NCI-H446 treated with DMSO at 0.1 percent for 48 hours (cell line): ENCODE data around the gene FHOD3.

Source experiments
- DNase-seq: peaks from one replicate; lab custom pipeline; 2025; lab: John Stamatoyannopoulos, UW

FHOD3 gene

GRCh38 chr18:36297417-36298125, at the start of gene FHOD3:
TSS of gene FHOD3 (plus strand) at chr18:36297713. CDS start at chr18:36297836, 123 bp downstream.
- DNase-seq = no peak

GRCh38 chr18:36249392-36249791, 48.1 kb upstream of the FHOD3 start:
- no peak for DNase-seq

DNA sequence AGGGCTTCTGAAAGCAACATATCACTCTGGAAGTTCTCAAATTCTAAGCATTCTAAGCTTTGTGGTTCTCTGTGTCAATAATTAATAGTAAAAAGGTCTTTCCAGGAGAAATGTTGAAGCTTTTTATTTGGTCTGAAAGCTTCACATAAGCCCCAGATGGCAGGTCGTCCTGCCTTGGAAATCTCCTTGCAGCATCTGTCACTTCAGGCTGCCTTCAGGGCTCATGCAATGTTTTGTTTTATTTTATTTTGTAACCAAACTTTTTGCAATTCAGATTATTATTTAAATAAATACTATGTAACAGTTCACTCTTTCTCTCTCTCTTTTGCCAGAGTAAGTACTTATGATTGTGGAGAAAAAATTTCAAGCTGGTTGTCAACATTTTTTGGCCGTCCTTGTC, 46.7 kb upstream of the FHOD3 start:
- DNase-seq = no peak

DNA sequence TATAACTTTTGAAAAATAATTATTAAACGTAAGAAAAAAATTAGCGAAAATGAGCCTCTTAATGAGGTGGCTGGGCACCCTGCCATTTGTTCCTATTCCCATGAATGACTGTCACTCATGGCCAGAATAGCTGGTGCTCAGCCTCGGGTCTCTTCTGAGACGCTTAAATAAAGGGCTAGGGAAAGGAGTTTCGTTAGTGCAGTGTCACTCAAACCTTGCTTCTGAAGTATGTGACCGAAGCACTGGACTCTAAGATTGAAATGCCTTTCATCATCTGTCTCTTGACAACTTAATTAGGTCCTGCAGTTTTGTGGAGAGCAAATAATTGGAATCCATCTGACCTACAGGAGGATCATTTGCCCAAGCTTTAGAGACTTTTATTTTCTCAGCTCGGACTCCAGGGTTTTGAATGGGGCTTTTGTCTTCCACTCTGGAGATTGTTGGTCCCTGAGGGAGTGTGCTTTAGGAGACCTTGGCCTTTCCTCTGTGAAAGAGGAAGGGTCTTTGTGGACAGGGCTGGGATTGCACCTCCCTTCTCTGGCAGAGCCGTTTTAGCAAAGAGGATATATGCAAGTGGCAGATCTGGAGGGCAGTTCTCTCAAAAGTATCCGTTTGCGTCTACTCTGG, 42.3 kb upstream of the FHOD3 start:
- DNase-seq = no peak

DNA sequence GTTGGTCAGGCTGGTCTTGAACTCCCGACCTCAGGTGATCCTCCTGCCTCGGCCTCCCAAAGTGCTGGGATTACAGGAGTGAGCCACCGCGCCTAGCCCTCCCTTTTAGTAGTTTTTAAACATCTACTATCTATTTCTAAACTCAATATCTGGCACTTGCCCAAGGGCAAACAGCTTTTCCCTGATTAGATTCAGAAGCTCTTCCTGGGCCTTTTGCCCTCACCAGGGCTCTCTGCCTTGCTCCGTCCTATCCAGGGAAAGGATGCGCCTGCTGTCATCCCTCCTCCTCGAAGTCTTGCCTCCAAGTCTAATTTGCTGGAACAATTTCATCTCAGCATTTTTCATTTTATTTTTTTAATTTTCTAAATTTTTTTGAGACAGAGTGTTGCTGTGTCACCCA, 41.4 kb upstream of the FHOD3 start:
- no peak for DNase-seq

DNA sequence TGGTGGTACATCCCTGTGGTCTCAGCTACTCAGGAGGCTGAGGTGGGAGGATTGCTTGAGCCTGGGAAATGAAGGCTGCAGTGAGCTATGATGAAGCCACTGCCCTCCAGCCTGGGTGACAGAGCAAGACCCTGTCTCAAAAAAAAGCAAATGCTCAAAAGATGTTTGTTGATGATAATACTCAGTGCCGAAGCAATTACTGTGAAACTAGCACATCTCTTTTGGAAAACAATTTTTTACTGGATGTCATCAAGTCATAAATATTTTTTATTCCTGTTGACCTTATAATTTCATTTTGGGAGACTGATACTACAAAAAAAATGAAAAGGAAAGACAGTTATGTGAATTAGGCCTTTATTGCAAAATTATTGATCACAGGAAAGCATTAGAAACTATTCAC, 34.5 kb upstream of the FHOD3 start:
- DNase-seq = no peak

- DNase-seq = no peak
Observed at GRCh38 chr18:36264283-36264682, 33.2 kb upstream of the FHOD3 start.

DNA sequence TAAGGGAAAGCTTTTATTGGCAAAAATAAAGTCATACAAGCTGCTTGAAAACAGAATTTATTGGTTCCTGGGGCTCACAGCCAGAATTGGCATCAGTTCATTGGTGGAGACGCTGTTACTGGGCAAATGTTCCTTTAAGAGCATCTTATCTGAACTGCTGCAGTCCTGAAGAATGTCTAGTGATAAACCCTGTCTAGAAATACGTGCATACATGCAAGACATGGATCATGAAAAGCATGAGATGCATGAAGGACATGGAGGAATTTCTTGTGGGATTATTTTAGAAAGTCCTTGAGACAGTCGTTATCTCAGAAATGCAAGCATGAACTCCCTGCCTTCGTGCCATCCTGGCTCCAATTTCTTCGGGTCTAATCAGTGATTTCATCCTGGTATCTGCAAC, 32.5 kb upstream of the FHOD3 start:
- peak; percentile 2 for DNase-seq

DNA sequence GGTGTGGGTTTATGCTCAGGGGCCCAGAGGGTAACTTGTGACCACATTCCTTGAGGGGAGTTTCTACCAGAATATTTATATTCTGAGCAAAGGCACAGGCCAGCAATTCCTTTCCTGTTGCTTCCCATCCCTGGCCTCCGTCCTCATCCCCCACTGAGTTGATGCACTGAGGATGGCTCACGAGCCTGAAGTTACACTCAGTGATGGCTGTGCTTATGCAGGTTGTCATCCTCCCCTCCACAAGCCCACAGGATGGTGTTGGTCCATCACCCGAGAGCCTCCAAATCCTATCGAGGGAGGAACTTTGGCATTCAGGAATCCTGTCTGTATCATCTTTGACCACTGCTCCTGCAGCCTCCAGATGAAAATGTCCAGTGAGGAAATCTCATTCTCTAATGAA, 28.4 kb upstream of the FHOD3 start:
- DNase-seq = no peak

GRCh38 chr18:36271153-36271552, 26.4 kb upstream of the FHOD3 start:
- no peak for DNase-seq

GRCh38 chr18:36273347-36273746, 24.2 kb upstream of the FHOD3 start:
- no peak for DNase-seq

DNA sequence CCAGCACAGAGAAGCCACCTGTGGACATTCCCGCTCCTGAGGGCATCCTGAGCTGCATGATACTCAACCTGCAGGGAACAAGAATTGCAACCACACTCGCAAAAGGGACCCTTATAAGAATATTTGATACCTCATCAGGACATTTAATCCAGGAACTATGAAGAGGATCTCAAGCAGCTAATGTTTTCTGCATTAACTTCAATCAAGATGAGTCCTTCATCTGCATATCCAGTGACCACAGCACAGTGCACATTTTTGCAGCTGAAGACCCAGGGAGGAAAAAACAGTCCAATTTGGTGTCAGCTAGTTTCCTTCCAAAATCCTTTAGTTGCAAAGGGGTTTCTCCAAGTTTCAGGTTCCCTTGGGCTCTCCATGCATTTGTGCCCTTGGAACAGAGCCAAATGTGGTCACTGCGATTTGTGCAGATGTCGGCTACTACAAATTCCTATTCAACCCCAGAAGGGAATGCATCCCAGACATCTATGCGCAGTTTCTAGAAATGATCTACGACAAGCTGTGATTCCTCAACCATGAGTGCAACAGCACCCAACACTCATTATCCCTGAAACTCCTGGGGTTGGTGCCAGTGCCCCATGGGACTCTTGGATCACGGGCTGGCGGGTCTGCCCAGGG, 23.3 kb upstream of the FHOD3 start:
- DNase-seq = no peak

DNA sequence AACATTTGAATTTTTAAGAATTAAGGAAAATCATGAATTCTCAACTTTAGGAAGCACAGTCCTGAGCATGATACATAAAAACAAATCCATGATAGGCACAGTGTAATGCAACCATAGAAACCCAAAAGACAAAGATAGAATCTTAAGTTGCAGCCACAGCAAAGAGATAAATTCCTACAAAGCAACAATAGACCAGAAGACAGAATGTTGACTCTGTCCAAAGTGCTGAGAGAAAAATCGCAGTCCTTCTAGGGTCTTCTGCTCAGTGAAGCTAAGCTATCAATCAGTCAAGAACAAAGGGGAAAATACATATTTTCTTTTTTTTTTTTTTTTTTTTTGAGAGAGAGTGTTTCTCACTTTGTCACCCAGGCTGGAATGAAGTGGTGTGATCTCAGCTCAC, 22.0 kb upstream of the FHOD3 start:
- DNase-seq = no peak

DNA sequence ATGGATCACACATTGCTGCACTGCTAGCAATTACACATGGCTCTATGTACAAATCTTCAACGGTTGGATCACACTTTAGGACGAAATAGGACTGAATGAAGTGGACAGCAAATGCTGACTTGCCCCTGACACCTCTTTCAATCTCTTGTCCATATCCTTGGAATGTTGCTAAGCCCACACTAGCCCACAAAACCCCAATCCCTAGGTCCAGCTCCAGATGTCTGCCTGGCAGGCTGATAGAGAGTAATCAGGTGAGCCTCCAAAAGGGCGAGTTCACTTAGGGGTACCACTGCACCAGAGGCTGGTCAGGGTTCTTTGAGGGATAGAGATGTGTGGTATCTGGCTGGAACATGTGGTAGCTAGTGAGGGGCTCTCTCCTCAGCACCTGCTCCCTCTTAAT, 18.5 kb upstream of the FHOD3 start:
- no peak for DNase-seq

DNA sequence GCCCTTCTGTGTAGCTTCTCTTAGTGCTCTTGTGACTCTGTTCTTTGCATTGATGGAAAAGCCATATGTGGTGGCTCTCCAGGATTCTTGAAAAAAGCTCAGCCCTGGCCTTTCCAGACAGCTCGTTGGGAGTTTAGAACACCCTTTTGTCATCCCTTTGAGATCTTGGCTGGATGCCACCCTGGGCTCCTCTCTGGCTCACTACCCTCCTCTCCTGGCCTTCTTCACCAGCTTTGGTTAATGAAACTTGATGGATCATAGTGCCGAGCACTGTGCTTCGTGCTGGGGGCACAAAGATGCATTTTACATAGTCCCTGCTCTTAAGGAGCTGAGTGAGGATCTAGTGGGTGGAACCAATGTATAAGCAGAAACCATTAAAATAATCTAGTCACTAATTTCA, 15.6 kb upstream of the FHOD3 start:
- DNase-seq = no peak

- DNase-seq = no peak
Observed at GRCh38 chr18:36283448-36283847, 14.1 kb upstream of the FHOD3 start.

GRCh38 chr18:36284268-36284667, 13.2 kb upstream of the FHOD3 start:
- DNase-seq = no peak

- DNase-seq = peak; percentile 34
Observed at GRCh38 chr18:36284671-36285295, 12.7 kb upstream of the FHOD3 start.

- DNase-seq = no peak
Observed at GRCh38 chr18:36287653-36288052, 9.9 kb upstream of the FHOD3 start.

GRCh38 chr18:36288689-36289088, 8.8 kb upstream of the FHOD3 start:
- no peak for DNase-seq

DNA sequence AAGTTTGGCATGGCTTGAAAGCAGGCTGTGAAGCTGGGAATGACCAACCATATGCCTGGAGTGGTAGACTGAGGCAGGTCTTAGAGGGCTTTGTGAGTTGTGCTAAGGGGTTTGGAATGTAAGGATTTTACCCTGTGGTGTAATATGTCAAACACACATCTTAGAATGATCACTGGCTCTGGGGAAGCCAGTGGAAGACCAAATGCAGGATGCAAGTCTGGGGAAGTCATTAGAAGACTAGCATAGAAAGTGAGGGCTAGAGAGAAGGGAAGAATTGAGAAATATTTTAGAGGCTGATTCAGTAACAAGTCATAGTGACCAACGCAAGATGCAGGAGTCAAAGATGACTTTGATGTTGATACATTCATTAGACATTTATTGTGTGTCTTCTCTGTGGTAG, 3.5 kb upstream of the FHOD3 start:
- no peak for DNase-seq

DNA sequence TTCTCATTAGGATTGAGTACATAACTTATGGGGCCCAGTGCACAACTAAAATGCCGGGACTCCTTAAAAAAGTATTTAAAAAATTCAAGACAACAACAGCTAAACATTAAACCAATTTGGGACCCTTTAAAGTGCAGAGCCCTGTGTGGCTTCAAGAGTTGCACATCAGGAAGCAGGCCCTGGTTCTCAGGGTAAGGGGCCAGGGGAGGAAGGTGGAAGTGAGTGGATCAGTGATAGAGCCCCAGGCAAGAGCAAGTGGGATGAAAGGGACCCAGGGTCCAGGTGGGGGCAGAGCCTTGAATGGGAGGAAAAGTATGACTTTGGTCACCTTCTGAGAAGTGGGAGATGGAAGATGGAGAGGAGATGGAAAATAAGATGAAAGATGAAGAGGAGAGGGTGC, 2.3 kb upstream of the FHOD3 start:
- no peak for DNase-seq

DNA sequence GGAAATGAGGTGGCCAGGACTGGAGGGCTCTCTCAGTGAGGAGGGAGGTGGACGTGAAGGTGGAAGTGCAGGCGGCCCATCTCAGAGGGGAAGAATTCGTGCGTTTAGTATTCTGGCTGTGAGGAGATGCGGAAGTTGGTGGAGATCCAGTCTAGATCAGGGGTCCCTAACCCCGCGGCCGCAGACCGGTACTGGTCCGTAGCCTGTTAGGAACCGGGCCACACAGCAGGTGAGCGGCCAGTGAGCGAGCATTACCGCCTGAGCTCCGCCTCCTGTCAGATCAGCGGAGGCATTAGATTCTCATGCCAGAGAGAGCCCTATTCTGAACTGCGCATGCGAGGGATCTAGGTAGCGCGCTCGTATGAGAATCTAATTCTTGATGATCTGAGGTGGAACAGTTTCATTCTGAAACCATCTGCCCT, 1.6 kb upstream of the FHOD3 start:
- DNase-seq = no peak
